Ovary (tissue), 3 donors: Measurements from ENCODE around the gene ITGB5.

ENCODE experiments used
- EP300 ChIP-seq: sonication (generic); formaldehyde crosslinking; IDR thresholded peaks from one replicate; pipeline ENCODE4 v1.6.1; 2017; ENCODE audit warnings: antibody characterized with exemption
- POLR2A ChIP-seq: fragments of 450-650 bp; IDR thresholded peaks from one replicate; pipeline ENCODE4 v1.6.1; 2017; ENCODE audit warnings: antibody characterized with exemption, mild to moderate bottlenecking, moderate library complexity
- TF ChIP-seq, protein P1 (sequence below), 3 donors: fragments of 450-650 bp in 2 of 3; fragments of 200-600 bp in 1 of 3; IDR thresholded peaks; one replicate each; pipeline versions ENCODE4 v1.5.1 to v1.8.0; 2016 to 2022; ENCODE audit warnings: antibody characterized with exemption in 3 of 3, mild to moderate bottlenecking in 1 of 3
- donor health status: DM: no; HTN: no; CAD: no.

GRCh38 chr3:124831628-124832199 is 55.5 kb downstream of the ITGB5 start:
- TF ChIP-seq, protein P1, sequence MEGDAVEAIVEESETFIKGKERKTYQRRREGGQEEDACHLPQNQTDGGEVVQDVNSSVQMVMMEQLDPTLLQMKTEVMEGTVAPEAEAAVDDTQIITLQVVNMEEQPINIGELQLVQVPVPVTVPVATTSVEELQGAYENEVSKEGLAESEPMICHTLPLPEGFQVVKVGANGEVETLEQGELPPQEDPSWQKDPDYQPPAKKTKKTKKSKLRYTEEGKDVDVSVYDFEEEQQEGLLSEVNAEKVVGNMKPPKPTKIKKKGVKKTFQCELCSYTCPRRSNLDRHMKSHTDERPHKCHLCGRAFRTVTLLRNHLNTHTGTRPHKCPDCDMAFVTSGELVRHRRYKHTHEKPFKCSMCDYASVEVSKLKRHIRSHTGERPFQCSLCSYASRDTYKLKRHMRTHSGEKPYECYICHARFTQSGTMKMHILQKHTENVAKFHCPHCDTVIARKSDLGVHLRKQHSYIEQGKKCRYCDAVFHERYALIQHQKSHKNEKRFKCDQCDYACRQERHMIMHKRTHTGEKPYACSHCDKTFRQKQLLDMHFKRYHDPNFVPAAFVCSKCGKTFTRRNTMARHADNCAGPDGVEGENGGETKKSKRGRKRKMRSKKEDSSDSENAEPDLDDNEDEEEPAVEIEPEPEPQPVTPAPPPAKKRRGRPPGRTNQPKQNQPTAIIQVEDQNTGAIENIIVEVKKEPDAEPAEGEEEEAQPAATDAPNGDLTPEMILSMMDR (IDR thresholded peaks at IDR 0.05) = no peak
- TF ChIP-seq POLR2A (no peak), EP300 (no peak)
